HEK293 (cell line): ENCODE results near the gene DBN1.

ENCODE experiments used
- HOXA7 ChIP-seq: sonication (generic); formaldehyde crosslinking; IDR thresholded peaks from 2 replicates; pipeline ENCODE4 v1.8.1; 2022; ENCODE audit warnings: missing genetic modification reagents, borderline replicate concordance
- KLF1 ChIP-seq: fragments of 450-650 bp; formaldehyde crosslinking; IDR thresholded peaks from 2 replicates; pipeline ENCODE4 v1.5.1; 2016; ENCODE audit warnings: missing biosample characterization, missing genetic modification characterization
- PATZ1 ChIP-seq: fragments of 450-650 bp; formaldehyde crosslinking; IDR thresholded peaks from 2 replicates; pipeline ENCODE4 v1.5.1; 2016; ENCODE audit warnings: missing biosample characterization, missing genetic modification characterization
- TRIM28 ChIP-seq: IDR thresholded peaks from 2 replicates; pipeline ENCODE4 v1.6.1; 2011; ENCODE audit warnings: low read length, control low read depth, borderline replicate concordance
- YY2 ChIP-seq: fragments of 450-650 bp; formaldehyde crosslinking; IDR thresholded peaks from 2 replicates; pipeline ENCODE4 v1.5.1; 2016; ENCODE audit warnings: missing biosample characterization, missing genetic modification characterization
- ZBTB11 ChIP-seq: fragments of 450-650 bp; formaldehyde crosslinking; conservative IDR thresholded peaks from 2 replicates; pipeline ENCODE4 v1.5.1; 2016; ENCODE audit warnings: low read depth, missing biosample characterization, missing genetic modification characterization
- ZEB2 ChIP-seq: fragments of 450-650 bp; formaldehyde crosslinking; IDR thresholded peaks from 2 replicates; pipeline ENCODE4 v1.5.1; 2016; ENCODE audit warnings: missing biosample characterization, missing genetic modification characterization
- ZFP37 ChIP-seq: fragments of 450-650 bp; formaldehyde crosslinking; IDR thresholded peaks from 2 replicates; pipeline ENCODE4 v1.5.1; 2016; ENCODE audit warnings: missing biosample characterization, missing genetic modification characterization
- ZIC2 ChIP-seq: fragments of 450-650 bp; formaldehyde crosslinking; IDR thresholded peaks from 2 replicates; pipeline ENCODE4 v1.5.1; 2016; ENCODE audit warnings: missing biosample characterization, missing genetic modification characterization
- ZNF10 ChIP-seq: fragments of 450-650 bp; formaldehyde crosslinking; IDR thresholded peaks from 2 replicates; pipeline ENCODE4 v1.5.1; 2017; ENCODE audit warnings: missing biosample characterization, missing genetic modification characterization
- ZNF121 ChIP-seq: fragments of 450-650 bp; formaldehyde crosslinking; IDR thresholded peaks from 2 replicates; pipeline ENCODE4 v1.5.1; 2016; ENCODE audit warnings: missing biosample characterization, missing genetic modification characterization
- ZNF157 ChIP-seq: fragments of 450-650 bp; formaldehyde crosslinking; IDR thresholded peaks from 2 replicates; pipeline ENCODE4 v1.5.1; 2016; ENCODE audit warnings: missing biosample characterization, missing genetic modification characterization
- ZNF169 ChIP-seq: fragments of 450-650 bp; formaldehyde crosslinking; IDR thresholded peaks from 2 replicates; pipeline ENCODE4 v1.5.1; 2016; ENCODE audit warnings: missing biosample characterization, missing genetic modification characterization
- ZNF311 ChIP-seq: fragments of 450-650 bp; formaldehyde crosslinking; IDR thresholded peaks from 2 replicates; pipeline ENCODE4 v1.5.1; 2017; ENCODE audit warnings: missing biosample characterization, missing genetic modification characterization, borderline replicate concordance
- ZNF324 ChIP-seq: fragments of 450-650 bp; formaldehyde crosslinking; IDR thresholded peaks from 2 replicates; pipeline ENCODE4 v1.5.1; 2016; ENCODE audit warnings: missing biosample characterization, missing genetic modification characterization
- ZNF341 ChIP-seq: fragments of 450-650 bp; formaldehyde crosslinking; IDR thresholded peaks from 2 replicates; pipeline ENCODE4; 2016; ENCODE audit warnings: low read depth, missing biosample characterization, missing genetic modification characterization
- ZNF354C ChIP-seq: fragments of 450-650 bp; formaldehyde crosslinking; IDR thresholded peaks from 2 replicates; pipeline ENCODE4 v1.5.1; 2016; ENCODE audit warnings: missing biosample characterization, missing genetic modification characterization, low read depth, borderline replicate concordance
- ZNF548 ChIP-seq: fragments of 450-650 bp; formaldehyde crosslinking; IDR thresholded peaks from 2 replicates; pipeline ENCODE4 v1.5.1; 2016; ENCODE audit warnings: missing biosample characterization, missing genetic modification characterization
- ZNF555 ChIP-seq: fragments of 450-650 bp; formaldehyde crosslinking; conservative IDR thresholded peaks from 2 replicates; pipeline ENCODE4 v1.5.1; 2017; ENCODE audit warnings: missing biosample characterization, mild to moderate bottlenecking, missing genetic modification characterization, inconsistent platforms
- ZNF571 ChIP-seq: fragments of 450-650 bp; formaldehyde crosslinking; IDR thresholded peaks from 2 replicates; pipeline ENCODE4 v1.5.0; 2017; ENCODE audit warnings: missing biosample characterization, missing genetic modification characterization
- ZNF600 ChIP-seq: fragments of 450-650 bp; formaldehyde crosslinking; IDR thresholded peaks from 2 replicates; pipeline ENCODE4 v1.5.1; 2016; ENCODE audit warnings: missing biosample characterization, missing genetic modification characterization
- ZNF645 ChIP-seq: fragments of 450-650 bp; formaldehyde crosslinking; IDR thresholded peaks from 2 replicates; pipeline ENCODE4; 2016; ENCODE audit warnings: missing biosample characterization, missing genetic modification characterization
- ZNF830 ChIP-seq: fragments of 450-650 bp; IDR thresholded peaks from 2 replicates; pipeline ENCODE4 v1.5.0; 2018; ENCODE audit warnings: missing biosample characterization, missing genetic modification characterization, low read depth, mild to moderate bottlenecking, moderate library complexity
- ZNF837 ChIP-seq: fragments of 450-650 bp; formaldehyde crosslinking; IDR thresholded peaks from 2 replicates; pipeline ENCODE4 v1.5.1; 2016; ENCODE audit warnings: missing biosample characterization, missing genetic modification characterization
- ZSCAN30 ChIP-seq: fragments of 450-650 bp; IDR thresholded peaks from 2 replicates; pipeline ENCODE4 v1.5.1; 2018; ENCODE audit warnings: missing biosample characterization, mild to moderate bottlenecking, missing genetic modification characterization, moderate library complexity
- TF ChIP-seq, protein P1 (sequence below): fragments of 450-650 bp; formaldehyde crosslinking; IDR thresholded peaks from 2 replicates; pipeline ENCODE4 v1.5.1; 2016; ENCODE audit warnings: missing biosample characterization, missing genetic modification characterization
- TF ChIP-seq, protein P2 (sequence below): fragments of 450-650 bp; formaldehyde crosslinking; IDR thresholded peaks from 2 replicates; pipeline ENCODE4 v1.5.1; 2016; ENCODE audit warnings: missing biosample characterization, missing genetic modification characterization
- TF ChIP-seq, protein P3 (sequence below): fragments of 450-650 bp; formaldehyde crosslinking; IDR thresholded peaks from 2 replicates; pipeline ENCODE4 v1.5.1; 2017; ENCODE audit warnings: missing biosample characterization, missing genetic modification characterization

DBN1 gene

GRCh38 chr5:177496727-177497291, 23.4 kb upstream of the DBN1 start (continued):
- TF ChIP-seq, protein P1, sequence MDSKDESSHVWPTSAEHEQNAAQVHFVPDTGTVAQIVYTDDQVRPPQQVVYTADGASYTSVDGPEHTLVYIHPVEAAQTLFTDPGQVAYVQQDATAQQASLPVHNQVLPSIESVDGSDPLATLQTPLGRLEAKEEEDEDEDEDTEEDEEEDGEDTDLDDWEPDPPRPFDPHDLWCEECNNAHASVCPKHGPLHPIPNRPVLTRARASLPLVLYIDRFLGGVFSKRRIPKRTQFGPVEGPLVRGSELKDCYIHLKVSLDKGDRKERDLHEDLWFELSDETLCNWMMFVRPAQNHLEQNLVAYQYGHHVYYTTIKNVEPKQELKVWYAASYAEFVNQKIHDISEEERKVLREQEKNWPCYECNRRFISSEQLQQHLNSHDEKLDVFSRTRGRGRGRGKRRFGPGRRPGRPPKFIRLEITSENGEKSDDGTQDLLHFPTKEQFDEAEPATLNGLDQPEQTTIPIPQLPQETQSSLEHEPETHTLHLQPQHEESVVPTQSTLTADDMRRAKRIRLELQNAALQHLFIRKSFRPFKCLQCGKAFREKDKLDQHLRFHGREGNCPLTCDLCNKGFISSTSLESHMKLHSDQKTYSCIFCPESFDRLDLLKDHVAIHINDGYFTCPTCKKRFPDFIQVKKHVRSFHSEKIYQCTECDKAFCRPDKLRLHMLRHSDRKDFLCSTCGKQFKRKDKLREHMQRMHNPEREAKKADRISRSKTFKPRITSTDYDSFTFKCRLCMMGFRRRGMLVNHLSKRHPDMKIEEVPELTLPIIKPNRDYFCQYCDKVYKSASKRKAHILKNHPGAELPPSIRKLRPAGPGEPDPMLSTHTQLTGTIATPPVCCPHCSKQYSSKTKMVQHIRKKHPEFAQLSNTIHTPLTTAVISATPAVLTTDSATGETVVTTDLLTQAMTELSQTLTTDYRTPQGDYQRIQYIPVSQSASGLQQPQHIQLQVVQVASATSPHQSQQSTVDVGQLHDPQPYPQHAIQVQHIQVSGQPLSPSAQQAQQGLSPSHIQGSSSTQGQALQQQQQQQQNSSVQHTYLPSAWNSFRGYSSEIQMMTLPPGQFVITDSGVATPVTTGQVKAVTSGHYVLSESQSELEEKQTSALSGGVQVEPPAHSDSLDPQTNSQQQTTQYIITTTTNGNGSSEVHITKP = peak; percentile 94
- no peak for TF ChIP-seq ZNF311 (tag by site-specific recombination)
- no peak for TF ChIP-seq ZNF830 (tag by site-specific recombination)
- TF ChIP-seq ZEB2 (tag by site-specific recombination) = no peak
- TF ChIP-seq YY2 (tag by site-specific recombination) = no peak
- no peak; the same call in 1 of the 2 replicates for TF ChIP-seq ZIC2
- TF ChIP-seq, protein P2, sequence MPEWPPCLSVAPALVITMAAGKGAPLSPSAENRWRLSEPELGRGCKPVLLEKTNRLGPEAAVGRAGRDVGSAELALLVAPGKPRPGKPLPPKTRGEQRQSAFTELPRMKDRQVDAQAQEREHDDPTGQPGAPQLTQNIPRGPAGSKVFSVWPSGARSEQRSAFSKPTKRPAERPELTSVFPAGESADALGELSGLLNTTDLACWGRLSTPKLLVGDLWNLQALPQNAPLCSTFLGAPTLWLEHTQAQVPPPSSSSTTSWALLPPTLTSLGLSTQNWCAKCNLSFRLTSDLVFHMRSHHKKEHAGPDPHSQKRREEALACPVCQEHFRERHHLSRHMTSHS = no peak
- TF ChIP-seq ZNF324 = 0 out of 2 replicates have a peak, but pooled peaks have one; percentile 24
- no peak for TF ChIP-seq KLF1 (tag by site-specific recombination)
- no peak for TF ChIP-seq TRIM28
- TF ChIP-seq HOXA7 (CRISPR knock-in tag) = no peak
- TF ChIP-seq ZNF10 (tag by site-specific recombination) = 0 out of 2 replicates have a peak, but pooled peaks have one; percentile 2
- TF ChIP-seq ZBTB11 = 0 out of 2 replicates have a peak, but pooled peaks have one; percentile 30
- no peak for TF ChIP-seq ZNF837 (tag by site-specific recombination)
- TF ChIP-seq PATZ1 (tag by site-specific recombination) = peak; percentile 94
- no peak; the same call in 1 of the 2 replicates for TF ChIP-seq ZNF600
- no peak for TF ChIP-seq ZNF121 (tag by site-specific recombination)
- TF ChIP-seq ZNF555 = no peak
- peak; percentile 77 for TF ChIP-seq ZNF341
- no peak for TF ChIP-seq ZFP37
- TF ChIP-seq, protein P3, sequence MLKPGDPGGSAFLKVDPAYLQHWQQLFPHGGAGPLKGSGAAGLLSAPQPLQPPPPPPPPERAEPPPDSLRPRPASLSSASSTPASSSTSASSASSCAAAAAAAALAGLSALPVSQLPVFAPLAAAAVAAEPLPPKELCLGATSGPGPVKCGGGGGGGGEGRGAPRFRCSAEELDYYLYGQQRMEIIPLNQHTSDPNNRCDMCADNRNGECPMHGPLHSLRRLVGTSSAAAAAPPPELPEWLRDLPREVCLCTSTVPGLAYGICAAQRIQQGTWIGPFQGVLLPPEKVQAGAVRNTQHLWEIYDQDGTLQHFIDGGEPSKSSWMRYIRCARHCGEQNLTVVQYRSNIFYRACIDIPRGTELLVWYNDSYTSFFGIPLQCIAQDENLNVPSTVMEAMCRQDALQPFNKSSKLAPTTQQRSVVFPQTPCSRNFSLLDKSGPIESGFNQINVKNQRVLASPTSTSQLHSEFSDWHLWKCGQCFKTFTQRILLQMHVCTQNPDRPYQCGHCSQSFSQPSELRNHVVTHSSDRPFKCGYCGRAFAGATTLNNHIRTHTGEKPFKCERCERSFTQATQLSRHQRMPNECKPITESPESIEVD = no peak
- peak; percentile 80 for TF ChIP-seq ZSCAN30 (tag by site-specific recombination)
- no peak for TF ChIP-seq ZNF157
- TF ChIP-seq ZNF169 (tag by site-specific recombination) = no peak
- no peak for TF ChIP-seq ZNF548 (tag by site-specific recombination)
- TF ChIP-seq ZNF645 = no peak
- TF ChIP-seq ZNF354C (tag by site-specific recombination) = no peak
- TF ChIP-seq ZNF571 (tag by site-specific recombination) = no peak
